A549 (cell line): ENCODE data around the gene RPS6KA6. TPM values are rescaled to one million over a fixed set of nuclear protein-coding genes. Genes with fewer than 3 reads are reported as not detected.

Experiments
- ATAC-seq, 2 experiments: fragments of 200-7000 bp in 1 of 2; fragments of >200 bp in 1 of 2; cut with Nextera tagmentation in 1 of 2; cut with Tn5 transposase in 1 of 2; 3 replicates each; pipeline versions ENCODE4 v1.8.0 to v1.9.1; 2018 to 2020; ENCODE audit warnings: mild to moderate bottlenecking in 1 of 2, moderate library complexity in 1 of 2
- CTCF ChIA-PET: fragments of 300-600 bp; sonication (Branson Sonifier 250); formaldehyde crosslinking; extraction: SDS; loops from one replicate; lab custom pipeline; 2021; ENCODE audit warnings: antibody characterized with exemption, inconsistent platforms; lab: Yijun Ruan, JAX
- POLR2A ChIA-PET: fragments of 350-600 bp; formaldehyde crosslinking; extraction: SDS; loops from one replicate; lab custom pipeline; 2021; ENCODE audit warnings: antibody characterized with exemption, inconsistent platforms; lab: Yijun Ruan, JAX
- DNase-seq, 2 experiments: peaks; one replicate each; pipeline versions ENCODE4 v3.0.0 to v3.0.0-alpha.2; 2011 to 2016; ENCODE audit warnings: low read depth in 1 of 2, low spot score in 1 of 2
- FAIRE-seq: peaks from 2 replicates; lab custom pipeline; 2011; peaks lifted over from hg19 to GRCh38; lab: Jason Lieb, UNC
- H3K27ac ChIP-seq, 2 experiments: fragments of >200 bp; sonication (Bioruptor Twin); formaldehyde crosslinking; 3 replicates each; pipeline ENCODE4 v1.5.1; 2016 to 2017
- H3K4me1 ChIP-seq: fragments of >200 bp; sonication (Bioruptor Twin); formaldehyde crosslinking; 3 replicates; pipeline ENCODE4 v1.6.1; 2016
- H3K4me2 ChIP-seq: fragments of >200 bp; sonication (Bioruptor Twin); formaldehyde crosslinking; 3 replicates; pipeline ENCODE4 v1.6.1; 2016
- H3K4me3 ChIP-seq: fragments of >200 bp; sonication (Bioruptor Twin); formaldehyde crosslinking; 3 replicates; pipeline ENCODE4 v1.5.1; 2016
- H3K9me3 ChIP-seq: fragments of >200 bp; sonication (Bioruptor Twin); formaldehyde crosslinking; 3 replicates; pipeline ENCODE4 v1.6.1; 2016
- ATOH8 ChIP-seq: fragments of 250-450 bp; sonication (Bioruptor Pico); IDR thresholded peaks from 2 replicates; pipeline ENCODE4 v1.5.0; 2020; ENCODE audit warnings: low read depth, mild to moderate bottlenecking, moderate library complexity
- BCL3 ChIP-seq: fragments of >200 bp; sonication (Bioruptor Twin); formaldehyde crosslinking; IDR thresholded peaks from 3 replicates; pipeline ENCODE4 v1.6.1; 2016
- CBX8 ChIP-seq: fragments of 200-600 bp; sonication (generic); IDR thresholded peaks from 2 replicates; pipeline ENCODE4 v1.6.1; 2016
- CHD2 ChIP-seq: fragments of 150-350 bp; IDR thresholded peaks from 2 replicates; pipeline ENCODE4 v1.6.1; 2014; ENCODE audit warnings: low read length; ENCODE audit not compliant: partially characterized antibody
- CTCF ChIP-seq: fragments of >200 bp; sonication (Bioruptor Twin); formaldehyde crosslinking; IDR thresholded peaks from 3 replicates; pipeline ENCODE4 v1.5.1; 2016
- E2F6 ChIP-seq: IDR thresholded peaks from 2 replicates; pipeline ENCODE4 v1.6.1; 2012; ENCODE audit warnings: low read depth, borderline replicate concordance
- EHF ChIP-seq: fragments of 250-450 bp; sonication (Bioruptor Pico); IDR thresholded peaks from 2 replicates; pipeline ENCODE4 v1.5.0; 2020; ENCODE audit warnings: mild to moderate bottlenecking
- EP300 ChIP-seq, 2 experiments: fragments of >200 bp; sonication (Bioruptor Twin); formaldehyde crosslinking; IDR thresholded peaks; 2 replicates in 1 of 2; 3 replicates in 1 of 2; pipeline ENCODE4 v1.6.1; 2016 to 2017
- FOSL2 ChIP-seq, 2 experiments: fragments of 450-650 bp in 1 of 2; fragments of >200 bp in 1 of 2; sonication (Bioruptor Twin) in 1 of 2; formaldehyde crosslinking; IDR thresholded peaks; 2 replicates each; pipeline versions ENCODE4 v1.5.0 to v1.6.1; 2016 to 2020; ENCODE audit warnings: mild to moderate bottlenecking in 1 of 2, moderate library complexity in 1 of 2
- GATA3 ChIP-seq: IDR thresholded peaks from 2 replicates; pipeline ENCODE4 v1.6.1; 2012; ENCODE audit warnings: borderline replicate concordance
- HMGXB4 ChIP-seq: fragments of 250-450 bp; sonication (Bioruptor Pico); IDR thresholded peaks from 2 replicates; pipeline ENCODE4 v1.5.0; 2021; ENCODE audit warnings: mild to moderate bottlenecking, moderate library complexity, borderline replicate concordance
- JUN ChIP-seq, 2 experiments: fragments of >200 bp; sonication (Bioruptor Twin); formaldehyde crosslinking; IDR thresholded peaks; 2 replicates in 1 of 2; 3 replicates in 1 of 2; pipeline ENCODE4 v1.6.1; 2016 to 2017
- KDM5A ChIP-seq: fragments of 200-600 bp; sonication (generic); IDR thresholded peaks from 2 replicates; pipeline ENCODE4 v1.6.1; 2016; ENCODE audit warnings: antibody characterized with exemption, mild to moderate bottlenecking
- NFE2L2 ChIP-seq: fragments of 150-350 bp; conservative IDR thresholded peaks from 2 replicates; pipeline ENCODE4 v1.6.1; 2014; ENCODE audit warnings: low read length
- NPAS2 ChIP-seq: fragments of 250-450 bp; sonication (Bioruptor Pico); IDR thresholded peaks from 2 replicates; pipeline ENCODE4 v1.8.0; 2022; ENCODE audit warnings: mild to moderate bottlenecking, moderate library complexity, borderline replicate concordance
- PHF8 ChIP-seq: fragments of 200-600 bp; sonication (generic); IDR thresholded peaks from 2 replicates; pipeline ENCODE4 v1.6.1; 2016; ENCODE audit warnings: low read depth, mild to moderate bottlenecking, antibody characterized with exemption, moderate library complexity, borderline replicate concordance
- POLR2A ChIP-seq: IDR thresholded peaks from 2 replicates; pipeline ENCODE4 v1.6.1; 2012; ENCODE audit warnings: mild to moderate bottlenecking, low read length
- RAD21 ChIP-seq, 2 experiments: fragments of >200 bp in 1 of 2; sonication (Bioruptor Twin) in 1 of 2; formaldehyde crosslinking in 1 of 2; IDR thresholded peaks in 1 of 2; conservative IDR thresholded peaks in 1 of 2; 2 replicates in 1 of 2; 3 replicates in 1 of 2; pipeline ENCODE4 v1.6.1; 2012 to 2018; ENCODE audit warnings: inconsistent platforms in 1 of 2
- REST ChIP-seq: fragments of 200-600 bp; sonication (generic); IDR thresholded peaks from 2 replicates; pipeline ENCODE4 v1.6.1; 2016; ENCODE audit warnings: antibody characterized with exemption, mild to moderate bottlenecking, moderate library complexity
- RNF2 ChIP-seq: fragments of 200-600 bp; sonication (generic); IDR thresholded peaks from 2 replicates; pipeline ENCODE4 v1.6.1; 2016; ENCODE audit warnings: low read depth, mild to moderate bottlenecking, antibody characterized with exemption, moderate library complexity, borderline replicate concordance
- SMC3 ChIP-seq: fragments of >200 bp; sonication (Bioruptor Twin); formaldehyde crosslinking; IDR thresholded peaks from 3 replicates; pipeline ENCODE4 v1.6.1; 2018; ENCODE audit warnings: inconsistent platforms
- USF2 ChIP-seq: fragments of 450-650 bp; IDR thresholded peaks from 2 replicates; pipeline ENCODE4 v1.6.1; 2014; ENCODE audit warnings: antibody characterized with exemption
- ZNF302 ChIP-seq: fragments of 250-450 bp; sonication (Bioruptor Pico); IDR thresholded peaks from 2 replicates; pipeline ENCODE4 v1.9.0; 2021; ENCODE audit warnings: inconsistent platforms, mild to moderate bottlenecking, moderate library complexity
- ZSCAN20 ChIP-seq: fragments of 250-450 bp; sonication (Bioruptor Pico); IDR thresholded peaks from 2 replicates; pipeline ENCODE4 v1.8.0; 2022; ENCODE audit warnings: mild to moderate bottlenecking, moderate library complexity
- WGBS: methylation state at CpG from one replicate; pipeline ENCODE4 v1.1.6; 2017; ENCODE audit errors: missing lambda C conversion rate; 5-methylcytosine and 5-hydroxymethylcytosine counted together
- polyA plus RNA-seq, 4 experiments: library from polyadenylated mRNA; depleted of rRNA in 3 of 4; stranded (reverse); fragments of >200 nt; fragmentation: RNase III in 1 of 4; extraction: RNeasy Plus Mini Kit Qiagen cat#74134 plus additional on column Dnase treatment in 1 of 4; gene quantifications; 2 replicates in 3 of 4; 3 replicates in 1 of 4; pipeline ENCODE4 v1.2.3, GENCODE V29; 2011 to 2017

The RPS6KA6 gene
- polyA plus RNA-seq, 2 of the 4 experiments (the other 2 are of a cell fraction), result 4.6 to 11.3 TPM

- H3K4me1 ChIP-seq, result no peaks in the 10 kb centered on the region
- ChIA-PET POLR2A (no interaction called here), CTCF (no interaction called here)
- DNase-seq (no peak), FAIRE-seq (no peak), ATAC-seq (no peak)
- H3K4me2 ChIP-seq, result no peak overlapping the region
- no peak overlapping the region for H3K27ac ChIP-seq
- no peak overlapping the region for H3K4me3 ChIP-seq
- no peaks in the 10 kb centered on the region for H3K9me3 ChIP-seq
- WGBS, result 87% methylated on average over 1 of the region's 1 CpG
- TF ChIP-seq SMC3 (no peak), ZSCAN20 (CRISPR knock-in tag) (no peak), BCL3 (no peak), REST (no peak), EP300 (IDR thresholded peaks at IDR 0.05) (no peak), RNF2 (no peak), KDM5A (no peak), CHD2 (no peak), NFE2L2 (no peak), HMGXB4 (CRISPR knock-in tag) (no peak), GATA3 (no peak), POLR2A (no peak), CBX8 (no peak), RAD21 (conservative IDR thresholded peaks at IDR 0.05 in 1 of 2, IDR thresholded peaks at IDR 0.05 in 1 of 2) (no peak), E2F6 (no peak), PHF8 (no peak), JUN (IDR thresholded peaks at IDR 0.05) (no peak), ATOH8 (CRISPR knock-in tag) (no peak), FOSL2 (IDR thresholded peaks at IDR 0.05) (no peak), FOSL2 (CRISPR knock-in tag; IDR thresholded peaks at IDR 0.05) (no peak)
These were observed 31.2 kb downstream of the RPS6KA6 start for GRCh38 chrX:84156821-84157220.

GRCh38 chrX:84155938-84156337, 32.1 kb downstream of the RPS6KA6 start:
- no peak for ATAC-seq
- ChIA-PET CTCF (no interaction called here), POLR2A (no interaction called here)
- Histone ChIP-seq H3K4me1 (no peaks in the 10 kb centered on the region), H3K4me2 (no peak overlapping the region), H3K4me3 (no peak overlapping the region), H3K9me3 (no peaks in the 10 kb centered on the region), H3K27ac (no peak overlapping the region)
- FAIRE-seq, result no peak
- WGBS, result 64% methylated on average over 3 of the region's 3 CpGs
- no peak for DNase-seq
- TF ChIP-seq USF2, result no peak
- TF ChIP-seq CTCF, result no peak
- TF ChIP-seq ATOH8 (CRISPR knock-in tag), result no peak
- TF ChIP-seq CHD2, result no peak
- TF ChIP-seq ZNF302 (CRISPR knock-in tag), result no peak
- no peak for TF ChIP-seq EHF
- no peak for TF ChIP-seq NPAS2
